HCT116 (cell line): ENCODE results near the gene AKIRIN2.

Source experiments
- CTCF ChIP-seq, 3 experiments: fragments of 200-600 bp in 1 of 3; sonication (generic) in 1 of 3; IDR thresholded peaks in 2 of 3; conservative IDR thresholded peaks in 1 of 3; 2 replicates each; pipeline ENCODE4 v1.5.1; 2012 to 2017; ENCODE audit warnings: low read depth in 2 of 3, low read length in 2 of 3, antibody characterized with exemption in 1 of 3, borderline replicate concordance in 1 of 3, control low read depth in 1 of 3, mild to moderate bottlenecking in 1 of 3, mixed read lengths in 1 of 3, mixed run types in 1 of 3, moderate library complexity in 1 of 3; ENCODE audit not compliant: insufficient read depth in 1 of 3
- POLR2AphosphoS5 ChIP-seq: IDR thresholded peaks from 2 replicates; pipeline ENCODE4 v1.6.1; 2011; ENCODE audit warnings: mild to moderate bottlenecking, low read depth, low read length, moderate library complexity

GRCh38 chr6:87690441-87690840, 11.6 kb downstream of the AKIRIN2 start:
- TF ChIP-seq CTCF (IDR thresholded peaks at IDR 0.05 in 2 of 3, conservative IDR thresholded peaks at IDR 0.05 in 1 of 3; ENCODE audit: borderline replicate concordance in 1 of 3, insufficient read depth in 1 of 3, low read depth in 2 of 3, low read length in 2 of 3) (no peak), POLR2AphosphoS5 (no peak)
